ENCODE measurements around the gene GPR160.

- TF ChIP-seq PHB2 (IDR thresholded peaks at IDR 0.05; ENCODE audit: low read depth) (no peak), MXI1 (IDR thresholded peaks at IDR 0.05; ENCODE audit: low read depth, low read length) (no peak), PATZ1 (CRISPR knock-in tag; IDR thresholded peaks at IDR 0.05; ENCODE audit: borderline replicate concordance) (no peak), CTCF (IDR thresholded peaks at IDR 0.05 in 2 of 3, conservative IDR thresholded peaks at IDR 0.05 in 1 of 3; ENCODE audit: insufficient read depth in 2 of 3, low read depth in 1 of 3, low read length in 3 of 3) (no peak)
These were observed 55.1 kb downstream of the GPR160 start for GRCh38 chr3:170092907-170093306.

Measured in K562 (cell line).